Measurements from ENCODE around the gene NOXO1.
A peak's percentile ranks its signal among the peaks of the same experiment; 100 is the strongest.

Gene NOXO1

DNA sequence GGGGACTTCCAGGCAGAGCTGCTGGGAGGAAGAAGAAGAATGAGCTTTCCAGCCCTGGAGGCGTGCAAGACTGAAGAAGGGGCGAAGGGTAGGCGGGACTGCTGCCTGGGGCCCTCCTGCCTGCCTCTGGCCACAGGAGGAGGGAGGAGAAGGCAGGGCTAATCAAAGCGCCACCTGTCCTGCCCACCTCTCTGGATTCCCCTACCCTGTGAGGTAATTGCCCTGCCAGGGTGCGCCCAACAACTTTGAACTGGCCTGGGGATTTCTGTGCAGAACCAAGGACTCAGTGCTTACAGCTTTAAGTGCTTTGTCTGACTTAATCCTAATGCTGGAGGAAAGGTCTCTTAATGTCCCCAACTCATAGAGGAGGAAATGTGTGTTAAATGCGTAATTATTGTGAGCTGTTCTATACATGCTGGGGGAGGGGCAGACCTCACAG is at the start of gene NOXO1:
Gene NOXO1 (minus strand): TSS at position 72 of the 439 bp plus-strand sequence. CDS start 290 bp downstream, outside the sequence.
- TF ChIP-seq POLR2A (IDR thresholded peaks at IDR 0.05; ENCODE audit: low read length) (no peak), GATA1 (IDR thresholded peaks at IDR 0.05; ENCODE audit: low read depth, low read length) (no peak)

DNA sequence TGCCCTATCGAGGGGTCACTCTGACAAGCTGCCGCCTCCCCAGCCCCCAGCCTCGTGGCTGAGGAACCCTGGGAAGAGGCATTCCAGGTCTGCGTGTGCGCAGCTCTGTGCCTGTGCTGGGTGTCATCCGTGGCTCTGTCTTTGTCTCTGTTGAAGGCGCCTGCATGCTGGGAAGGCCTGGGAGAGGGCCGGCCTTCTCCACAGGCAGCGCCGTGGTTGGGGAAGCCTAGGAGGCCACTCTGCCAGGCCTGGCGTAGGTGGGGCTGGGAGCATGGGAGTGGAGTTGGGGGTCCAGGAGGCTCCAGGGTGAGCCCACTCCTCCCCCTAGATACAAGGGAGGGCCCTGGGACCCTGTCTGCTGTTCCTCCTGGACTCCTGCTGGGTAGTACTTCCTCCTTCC is 48.8 kb upstream of the NOXO1 start:
- TF ChIP-seq GATA1 (IDR thresholded peaks at IDR 0.05; ENCODE audit: low read depth, low read length), result no peak
- TF ChIP-seq POLR2A (IDR thresholded peaks at IDR 0.05; ENCODE audit: low read length), result no peak
- no peak for DNase-seq

More for the DNA sequence above, at the start of gene NOXO1:
- DNase-seq, result no peak

GRCh38 chr16:2029350-2029749 is 48.1 kb upstream of the NOXO1 start:
- TF ChIP-seq POLR2A (IDR thresholded peaks at IDR 0.05; ENCODE audit: low read length), result no peak
- no peak for TF ChIP-seq GATA1 (IDR thresholded peaks at IDR 0.05; ENCODE audit: low read depth, low read length)

DNA sequence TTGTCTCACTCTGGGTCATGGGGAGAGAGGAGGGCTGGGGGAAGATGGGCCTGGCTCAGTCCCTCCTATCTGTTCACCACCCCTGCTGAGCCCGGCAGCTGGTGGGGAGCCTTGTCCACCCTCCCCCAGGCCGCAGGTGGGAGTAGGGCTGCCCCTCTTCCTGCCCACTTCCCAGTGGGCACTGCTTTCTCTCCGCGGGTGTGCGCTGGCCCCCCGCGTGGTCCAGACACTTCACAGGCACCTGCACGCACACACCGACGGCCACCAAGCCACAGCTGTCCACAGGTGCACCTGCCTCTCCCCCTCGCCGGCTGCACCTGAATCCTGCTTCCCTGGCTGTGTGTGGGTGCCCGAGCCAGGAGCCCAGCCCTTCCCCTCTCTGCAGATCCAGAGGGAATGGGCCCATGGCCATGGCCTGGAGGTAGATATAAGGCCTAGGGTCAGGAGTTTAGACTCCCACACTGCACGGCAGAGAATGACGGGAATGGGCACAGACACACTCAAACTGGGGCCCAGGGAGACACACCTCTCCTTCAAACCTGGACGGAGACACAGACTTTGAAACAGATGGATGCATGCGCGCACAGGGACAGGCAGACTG is 47.5 kb upstream of the NOXO1 start:
- TF ChIP-seq POLR2A (IDR thresholded peaks at IDR 0.05; ENCODE audit: low read length), result no peak
- no peak for TF ChIP-seq GATA1 (IDR thresholded peaks at IDR 0.05; ENCODE audit: low read depth, low read length)

More at GRCh38 chr16:2029350-2029749, 48.1 kb upstream of the NOXO1 start:
- DNase-seq, result no peak

GRCh38 chr16:2028146-2028545 is 46.9 kb upstream of the NOXO1 start:
- TF ChIP-seq POLR2A (IDR thresholded peaks at IDR 0.05; ENCODE audit: low read length) (no peak), GATA1 (IDR thresholded peaks at IDR 0.05; ENCODE audit: low read depth, low read length) (no peak)
- DNase-seq, result no peak

More for the DNA sequence above, 47.5 kb upstream of the NOXO1 start:
- no peak for DNase-seq

DNA sequence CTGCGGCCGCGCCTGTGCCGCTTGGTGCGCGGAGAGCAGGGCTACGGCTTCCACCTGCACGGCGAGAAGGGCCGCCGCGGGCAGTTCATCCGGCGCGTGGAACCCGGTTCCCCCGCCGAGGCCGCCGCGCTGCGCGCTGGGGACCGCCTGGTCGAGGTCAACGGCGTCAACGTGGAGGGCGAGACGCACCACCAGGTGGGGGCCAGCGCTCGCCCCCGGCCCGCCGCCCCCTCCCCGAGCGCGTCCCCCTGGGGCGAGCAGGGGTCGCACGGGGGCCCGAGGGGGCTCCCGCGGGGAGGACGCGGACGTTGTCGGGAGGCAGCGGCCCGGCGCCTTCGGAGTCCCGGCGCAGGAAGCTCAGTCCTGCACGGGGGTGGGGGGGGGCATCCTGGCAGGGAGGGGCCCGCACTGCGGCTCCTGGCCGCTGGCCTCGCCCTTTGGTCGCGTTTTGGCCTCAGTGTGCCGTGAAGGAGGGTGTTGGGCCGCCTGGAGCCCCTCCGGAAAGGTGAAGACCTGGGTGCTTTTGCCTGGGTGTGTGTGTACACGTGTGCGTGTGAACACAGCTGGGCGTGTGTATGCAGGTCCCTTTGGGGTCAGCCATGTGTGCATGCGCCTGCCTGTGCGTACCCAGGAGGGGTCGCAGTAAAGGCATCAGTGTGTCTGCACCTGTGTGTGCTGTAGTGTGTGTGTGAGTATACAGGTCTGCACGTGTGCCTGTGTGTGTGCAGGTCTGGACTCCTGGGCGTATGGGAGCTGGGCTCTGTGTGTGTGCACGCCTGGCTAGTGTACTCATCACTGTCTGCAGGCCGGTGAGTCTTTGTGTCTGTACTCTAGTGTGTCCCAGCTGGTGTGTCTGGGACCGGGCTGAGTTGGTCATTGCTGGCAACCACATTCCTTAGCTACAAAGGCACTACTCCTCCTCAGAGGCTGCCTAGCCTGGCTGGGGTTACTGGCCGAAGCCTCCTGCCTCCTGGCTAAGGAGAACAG is 46.0 kb upstream of the NOXO1 start:
- DNase-seq, result no peak
- TF ChIP-seq GATA1 (IDR thresholded peaks at IDR 0.05; ENCODE audit: low read depth, low read length) (no peak), POLR2A (IDR thresholded peaks at IDR 0.05; ENCODE audit: low read length) (no peak)

DNA sequence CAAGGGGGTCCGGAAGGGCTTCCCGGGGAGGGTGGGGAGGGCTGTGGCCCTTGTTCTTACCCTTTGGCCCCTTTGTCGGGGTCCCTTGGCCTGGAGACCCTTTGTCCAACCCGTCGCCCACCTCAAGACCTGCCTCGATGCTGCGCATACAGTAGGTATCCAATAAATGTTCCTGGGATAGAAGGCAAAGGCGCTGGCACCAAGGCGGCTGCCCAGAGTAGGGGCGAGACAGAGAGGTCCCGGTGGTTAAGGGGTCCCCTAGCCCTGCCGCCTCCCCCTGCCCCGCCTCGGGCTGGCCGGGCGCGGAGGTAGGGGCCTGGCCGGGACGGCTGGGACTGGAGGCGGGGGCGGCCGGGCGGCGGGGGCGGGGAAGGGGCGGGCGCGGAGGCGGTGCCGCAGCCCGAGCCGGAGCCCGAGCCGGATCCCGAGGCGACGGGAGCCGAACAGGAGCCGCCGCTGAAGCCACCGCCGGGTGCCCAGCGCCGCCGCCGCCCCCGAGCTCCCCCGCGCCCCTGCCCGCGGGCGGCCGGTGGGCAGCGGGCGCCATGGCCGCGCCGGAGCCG is 45.3 kb upstream of the NOXO1 start, which contains the start of gene NHERF2:
Gene NHERF2 (plus strand): TSS at position 442 of the 563 bp plus-strand sequence. CDS start 104 bp downstream, at position 546.
- TF ChIP-seq GATA1 (IDR thresholded peaks at IDR 0.05; ENCODE audit: low read depth, low read length), result no peak
- no peak for TF ChIP-seq POLR2A (IDR thresholded peaks at IDR 0.05; ENCODE audit: low read length)
- peak in 1 of 2 experiments; percentile 35 for DNase-seq

- TF ChIP-seq GATA1 (IDR thresholded peaks at IDR 0.05; ENCODE audit: low read depth, low read length) (no peak), POLR2A (IDR thresholded peaks at IDR 0.05; ENCODE audit: low read length) (no peak)
- DNase-seq, result no peak
Measured at GRCh38 chr16:2025878-2026460, 44.7 kb upstream of the NOXO1 start.

GRCh38 chr16:2025251-2025650 is 44.0 kb upstream of the NOXO1 start:
- DNase-seq, result no peak
- TF ChIP-seq GATA1 (IDR thresholded peaks at IDR 0.05; ENCODE audit: low read depth, low read length), result no peak
- TF ChIP-seq POLR2A (IDR thresholded peaks at IDR 0.05; ENCODE audit: low read length), result no peak

- DNase-seq, result no peak
- no peak for TF ChIP-seq POLR2A (IDR thresholded peaks at IDR 0.05; ENCODE audit: low read length)
- TF ChIP-seq GATA1 (IDR thresholded peaks at IDR 0.05; ENCODE audit: low read depth, low read length), result no peak
Measured at GRCh38 chr16:2024032-2024420, 42.8 kb upstream of the NOXO1 start.

DNA sequence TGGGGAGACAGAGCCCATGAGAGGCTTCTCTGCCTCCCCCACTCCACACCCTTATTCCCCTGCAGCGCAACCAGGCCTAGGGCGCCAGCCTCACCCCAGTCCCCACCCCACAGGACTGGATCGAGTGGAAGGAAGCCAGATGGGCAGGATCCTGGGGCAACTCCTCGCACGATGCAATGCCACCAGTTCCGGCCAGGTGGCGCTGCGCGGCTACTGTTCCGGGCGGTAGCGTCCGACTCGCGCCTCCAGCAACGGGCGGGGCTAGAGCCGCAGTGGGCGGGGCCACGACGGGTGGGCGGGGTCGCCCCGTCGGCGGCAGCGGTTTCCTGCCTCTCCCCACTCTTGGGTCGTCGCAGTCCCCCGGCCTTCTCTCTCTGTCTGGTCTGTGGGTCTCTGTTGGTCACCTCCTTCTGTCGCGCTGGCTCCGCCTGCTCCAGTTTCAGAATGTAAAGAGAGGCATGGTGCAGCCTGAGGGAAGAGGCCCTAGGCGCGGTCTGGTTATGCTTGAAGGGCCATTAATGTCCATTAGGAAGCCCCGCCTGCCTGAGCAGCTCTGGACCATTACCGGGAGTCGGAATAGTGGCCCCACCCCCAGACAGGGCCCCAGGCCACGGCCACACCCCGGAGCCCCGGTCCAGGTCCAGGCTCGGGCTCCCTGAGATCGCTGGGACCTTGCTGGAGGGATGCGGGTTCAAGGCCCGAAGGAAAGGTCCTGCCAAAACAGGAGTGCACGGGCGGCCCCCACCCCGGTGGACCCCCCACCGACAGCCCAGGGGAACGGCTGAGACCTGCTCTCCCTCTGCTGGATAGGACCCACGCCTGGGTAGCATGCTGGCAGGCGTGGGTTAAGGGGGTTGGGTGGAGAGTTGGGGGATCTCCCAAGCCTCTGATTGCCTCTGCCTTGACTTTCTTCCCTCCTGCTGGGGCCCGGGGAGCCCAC is 42.1 kb upstream of the NOXO1 start:
- DNase-seq, result peak; percentile 88 to 95
- no peak for TF ChIP-seq POLR2A (IDR thresholded peaks at IDR 0.05; ENCODE audit: low read length)
- no peak for TF ChIP-seq GATA1 (IDR thresholded peaks at IDR 0.05; ENCODE audit: low read depth, low read length)

DNA sequence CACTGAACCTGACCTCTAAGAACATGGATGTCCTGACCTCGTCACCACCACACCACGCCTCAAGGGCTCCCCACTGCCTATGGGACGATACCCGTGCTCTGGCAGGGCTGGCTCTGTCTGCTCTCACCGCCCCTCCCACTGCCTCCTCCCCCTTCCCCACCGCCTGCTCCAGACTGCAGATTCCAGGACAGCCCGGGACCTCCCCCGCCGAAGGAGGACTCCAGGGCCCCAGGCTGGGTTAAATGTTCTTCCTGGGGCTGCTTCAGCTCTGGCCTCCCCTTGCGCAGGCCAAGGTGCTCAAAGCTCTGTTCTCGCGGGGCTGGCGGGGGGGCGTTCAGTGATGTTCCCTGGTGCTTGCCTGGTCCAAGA is 41.4 kb upstream of the NOXO1 start:
- peak in 1 of 2 experiments; percentile 49 for DNase-seq
- no peak for TF ChIP-seq GATA1 (IDR thresholded peaks at IDR 0.05; ENCODE audit: low read depth, low read length)
- no peak for TF ChIP-seq POLR2A (IDR thresholded peaks at IDR 0.05; ENCODE audit: low read length)
